ENCODE results near the gene SMNDC1. TPM values are rescaled to one million over a fixed set of nuclear protein-coding genes. Genes with fewer than 3 reads are reported as not detected.

The SMNDC1 gene
- total and polyA plus RNA-seq, 2 of the 4 experiments (the other 2 are of a cell fraction), result 3.9 to 15.1 TPM

- no peaks in the 10 kb centered on the region for H4K20me1 ChIP-seq (ENCODE audit: insufficient read depth, low read length)
- ATAC-seq (ENCODE audit: low read depth) (no peak), DNase-seq (no peak)
- no peaks in the 10 kb centered on the region for H3K79me1 ChIP-seq (ENCODE audit: low read depth in 1 of 2, low read length in 2 of 2)
- intact Hi-C loops (cut with micrococcal nuclease), result no loop called here
- no peak overlapping the region for H2BK5ac ChIP-seq (ENCODE audit: low read depth, low read length, poor library complexity, severe bottlenecking)
- H4K91ac ChIP-seq (ENCODE audit: insufficient read depth, low read depth, low read length), result no peak overlapping the region
- H2BK120ac ChIP-seq (ENCODE audit: low read depth, low read length), result no peak overlapping the region
- ChIA-PET POLR2A (ENCODE audit: unreplicated experiment) (no interaction called here), CTCF (interaction anchor here (1.1 kb wide), 1 partner anchor 200 kb away, joined by 3 read pairs; no protein-coding TSS in a partner anchor)
- in situ Hi-C loops (cut with MboI; ENCODE audit: low sequenced_read_pairs), result no loop called here
- H3K14ac ChIP-seq (replicated peaks; ENCODE audit: low read depth, low read length), result no peak overlapping the region
- H2AK9ac ChIP-seq (replicated peaks; ENCODE audit: low read depth, low read length, poor library complexity), result no peak overlapping the region
- no peak overlapping the region for H3K4me2 ChIP-seq (ENCODE audit: low read depth, low read length)
- no peak overlapping the region for H3K23ac ChIP-seq (ENCODE audit: low read depth, low read length)
- dilution Hi-C loops (cut with HindIII; ENCODE audit: low sequenced_read_pairs, unreplicated experiment), result no loop called here
- H4K8ac ChIP-seq (ENCODE audit: low read depth in 2 of 2, low read length in 2 of 2), result no peak overlapping the region
- no peak overlapping the region for H3K9ac ChIP-seq (ENCODE audit: low read depth, low read length)
- BruUV-seq (replicated peaks), result no TSS peak
- peaks cover 4% of the 10 kb centered on the region; the same call in 1 of the 2 replicates for H3K4me1 ChIP-seq (ENCODE audit: control insufficient read depth, insufficient read depth, low read length)
- H4K5ac ChIP-seq (ENCODE audit: low read depth, low read length), result no peak overlapping the region
- H2BK15ac ChIP-seq (ENCODE audit: low read depth, low read length), result peak overlapping the region; percentile 4; the same call in 1 of the 3 replicates
- no peak overlapping the region for H3K27ac ChIP-seq (ENCODE audit: insufficient read depth, low read length)
- H2AFZ ChIP-seq (replicated peaks; ENCODE audit: low read length, poor library complexity), result no peak overlapping the region
- no CpG with 5 or more reads among the region's 4 CpGs for WGBS, 2 experiments (ENCODE audit: extremely low coverage in 2 of 2, insufficient read length in 1 of 2)
- H3K9me3 ChIP-seq (ENCODE audit: control insufficient read depth, insufficient read depth, low read length), result no peaks in the 10 kb centered on the region
- no peaks in the 10 kb centered on the region for H3K27me3 ChIP-seq (ENCODE audit: control insufficient read depth, insufficient read depth, low read length)
- no peak overlapping the region for H3K56ac ChIP-seq (ENCODE audit: extremely low read depth, insufficient read depth, low read length)
- no peaks in the 10 kb centered on the region for H3K36me3 ChIP-seq (ENCODE audit: control insufficient read depth, insufficient read depth, low read length)
- no peak overlapping the region for H3K4ac ChIP-seq (ENCODE audit: low read depth, low read length)
- no peak overlapping the region for H2AK5ac ChIP-seq (ENCODE audit: low read depth, low read length)
- H3K9me1 ChIP-seq (ENCODE audit: insufficient read depth, low read length), result no peaks in the 10 kb centered on the region; the same call in 1 of the 2 replicates
- H3K18ac ChIP-seq (ENCODE audit: low read depth, low read length), result no peak overlapping the region
- no peak overlapping the region for H2BK20ac ChIP-seq (ENCODE audit: low read depth, low read length)
- no peak overlapping the region for H3K4me3 ChIP-seq (ENCODE audit: insufficient read depth, low read depth, low read length)
- TF ChIP-seq, protein P1, sequence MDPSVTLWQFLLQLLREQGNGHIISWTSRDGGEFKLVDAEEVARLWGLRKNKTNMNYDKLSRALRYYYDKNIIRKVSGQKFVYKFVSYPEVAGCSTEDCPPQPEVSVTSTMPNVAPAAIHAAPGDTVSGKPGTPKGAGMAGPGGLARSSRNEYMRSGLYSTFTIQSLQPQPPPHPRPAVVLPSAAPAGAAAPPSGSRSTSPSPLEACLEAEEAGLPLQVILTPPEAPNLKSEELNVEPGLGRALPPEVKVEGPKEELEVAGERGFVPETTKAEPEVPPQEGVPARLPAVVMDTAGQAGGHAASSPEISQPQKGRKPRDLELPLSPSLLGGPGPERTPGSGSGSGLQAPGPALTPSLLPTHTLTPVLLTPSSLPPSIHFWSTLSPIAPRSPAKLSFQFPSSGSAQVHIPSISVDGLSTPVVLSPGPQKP (IDR thresholded peaks at IDR 0.05; ENCODE audit: borderline replicate concordance, low read depth, low read length), result no peak
- TF ChIP-seq RCOR1 (IDR thresholded peaks at IDR 0.05; ENCODE audit: insufficient replicate concordance, low read length) (no peak), RFX5 (IDR thresholded peaks at IDR 0.05; ENCODE audit: low read depth, low read length) (no peak), CTCF (conservative IDR thresholded peaks at IDR 0.05; ENCODE audit: low read depth, low read length) (no peak)
Observed at GRCh38 chr10:110346914-110347313, 42.2 kb upstream of the SMNDC1 start.
